Measurements from ENCODE around the gene LRRC32.
"Not testable (repeated sequence)": the region's sequence is repeated elsewhere in the genome, so short reads cannot be mapped to it uniquely, and the experiment has no call there.

Gene LRRC32

DNA sequence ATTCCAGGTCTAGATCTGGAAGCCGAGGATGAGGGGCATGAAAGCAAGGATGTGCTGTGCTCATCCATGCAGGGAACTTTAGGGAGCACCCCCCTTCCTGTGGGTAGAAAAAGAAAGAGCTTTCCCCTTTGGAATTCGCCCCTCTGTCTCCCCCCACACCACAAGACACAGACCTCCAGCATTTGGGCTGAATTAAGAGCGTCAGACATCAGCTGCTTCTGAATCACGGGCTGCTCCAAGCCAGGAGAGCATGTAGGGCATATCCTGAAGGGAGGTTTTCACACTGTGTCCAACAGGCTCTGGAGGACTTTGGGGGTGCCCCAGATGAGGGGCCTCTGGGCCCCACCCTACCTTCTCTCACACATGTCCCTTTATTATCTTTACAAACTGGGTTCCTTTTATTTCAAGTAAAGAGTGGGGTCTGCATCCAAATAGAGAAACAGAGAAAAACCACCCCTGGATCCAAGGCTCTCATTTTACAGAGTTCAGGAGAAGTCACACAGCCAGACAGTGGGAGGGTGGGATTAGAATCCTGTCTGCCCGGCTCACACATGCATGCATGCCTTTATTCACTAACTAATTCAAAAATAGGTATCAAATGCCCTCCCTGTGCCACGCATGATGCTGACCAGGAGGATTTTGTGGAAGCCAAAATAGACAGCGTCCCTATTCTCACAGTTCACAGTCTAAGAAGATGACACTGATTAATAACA lies 52.8 kb downstream of the LRRC32 start:
- H3K9ac ChIP-seq (ENCODE audit: low read depth, low read length), result no peak overlapping the region
- H3K36me3 ChIP-seq (ENCODE audit: control insufficient read depth, insufficient read depth, low read length), result no peaks in the 10 kb centered on the region

DNA sequence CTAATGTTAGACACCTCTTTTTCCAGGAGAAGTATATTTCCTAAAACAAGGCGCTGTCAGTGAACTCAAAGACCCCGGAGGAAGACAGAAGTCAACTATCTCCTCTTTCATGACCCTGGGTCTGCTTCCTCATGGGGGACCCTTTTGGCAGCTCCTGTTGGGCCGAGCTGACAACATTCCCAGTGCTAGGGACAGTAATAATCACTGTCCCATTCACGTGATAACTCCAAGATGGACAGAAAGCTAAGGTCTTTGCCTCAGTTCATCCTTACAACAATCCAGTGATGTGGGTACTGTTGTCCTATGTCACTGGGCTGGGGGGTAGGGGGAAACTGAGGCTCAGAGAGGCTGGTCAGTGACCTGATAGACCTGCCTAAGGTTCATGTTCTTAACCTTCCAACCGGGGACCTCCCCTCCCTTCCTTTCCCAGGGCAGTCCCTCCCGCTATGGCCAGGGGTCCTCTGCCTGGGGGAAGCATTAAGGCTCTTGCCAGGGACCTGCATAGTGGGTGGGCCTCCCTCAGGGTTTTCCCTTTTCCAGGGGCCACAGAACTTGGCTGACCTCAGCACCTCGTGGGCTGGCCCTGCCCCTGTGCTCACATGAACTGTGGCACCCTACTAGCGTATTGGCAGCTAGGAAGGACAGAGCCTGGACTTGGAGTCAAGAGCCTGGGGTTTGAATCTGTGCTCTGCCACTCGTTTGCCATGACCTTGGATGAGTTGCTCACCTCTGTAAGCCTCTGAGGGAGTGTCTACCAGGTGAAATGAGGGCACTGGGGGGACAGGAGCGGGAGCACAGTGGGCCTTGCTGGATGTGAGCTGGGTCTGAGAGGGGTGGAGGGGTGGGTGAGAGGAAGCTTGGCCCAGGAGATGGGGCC lies 53.6 kb downstream of the LRRC32 start:
- Histone ChIP-seq H3K4me3 (ENCODE audit: low read depth, low read length) (no peak overlapping the region), H3K27me3 (ENCODE audit: control insufficient read depth, insufficient read depth, low read length) (no peaks in the 10 kb centered on the region), H3K9me3 (ENCODE audit: control insufficient read depth, insufficient read depth, low read length) (peaks cover 7% of the 10 kb centered on the region; the same call in 1 of the 2 replicates), H3K9ac (ENCODE audit: low read depth, low read length) (no peak overlapping the region), H3K27ac (ENCODE audit: low read depth, low read length) (no peak overlapping the region), H3K4me1 (ENCODE audit: control insufficient read depth, insufficient read depth, low read length) (no peaks in the 10 kb centered on the region), H3K36me3 (ENCODE audit: control insufficient read depth, insufficient read depth, low read length) (no peaks in the 10 kb centered on the region)

More for the DNA sequence above, 52.8 kb downstream of the LRRC32 start:
- no peak overlapping the region for H3K4me3 ChIP-seq (ENCODE audit: low read depth, low read length)
- H3K27ac ChIP-seq (ENCODE audit: low read depth, low read length), result no peak overlapping the region
- H3K9me3 ChIP-seq (ENCODE audit: control insufficient read depth, insufficient read depth, low read length), result peaks cover 7% of the 10 kb centered on the region; the same call in 1 of the 2 replicates
- no peaks in the 10 kb centered on the region for H3K4me1 ChIP-seq (ENCODE audit: control insufficient read depth, insufficient read depth, low read length)
- no peaks in the 10 kb centered on the region for H3K27me3 ChIP-seq (ENCODE audit: control insufficient read depth, insufficient read depth, low read length)

DNA sequence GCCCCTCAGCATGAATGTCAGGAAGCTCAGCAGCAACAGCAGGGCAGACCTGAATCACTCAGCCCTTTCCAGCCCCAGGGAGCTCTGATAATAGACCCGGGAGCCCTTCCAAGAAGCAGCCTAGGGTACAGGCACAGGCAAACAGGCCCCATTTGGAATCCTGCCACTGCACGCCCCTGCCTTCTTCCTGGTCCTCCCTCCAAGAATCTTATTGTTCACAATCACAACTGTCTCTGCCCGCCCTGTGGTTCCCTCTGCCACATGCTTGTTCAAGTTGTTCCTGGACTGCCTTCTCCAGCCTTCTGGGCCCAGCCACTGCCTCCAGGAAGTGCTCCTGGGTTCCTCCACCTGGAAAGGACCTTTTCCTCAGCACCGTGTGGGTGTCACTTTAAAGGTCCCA lies 54.6 kb downstream of the LRRC32 start:
- peaks cover 7% of the 10 kb centered on the region; the same call in 1 of the 2 replicates for H3K9me3 ChIP-seq (ENCODE audit: control insufficient read depth, insufficient read depth, low read length)
- H3K4me3 ChIP-seq (ENCODE audit: low read depth, low read length), result no peak overlapping the region
- no peak overlapping the region for H3K9ac ChIP-seq (ENCODE audit: low read depth, low read length)
- no peaks in the 10 kb centered on the region for H3K27me3 ChIP-seq (ENCODE audit: control insufficient read depth, insufficient read depth, low read length)
- H3K4me1 ChIP-seq (ENCODE audit: control insufficient read depth, insufficient read depth, low read length), result peaks cover 3% of the 10 kb centered on the region; the same call in 1 of the 2 replicates
- no peaks in the 10 kb centered on the region for H3K36me3 ChIP-seq (ENCODE audit: control insufficient read depth, insufficient read depth, low read length)
- no peak overlapping the region for H3K27ac ChIP-seq (ENCODE audit: low read depth, low read length)

DNA sequence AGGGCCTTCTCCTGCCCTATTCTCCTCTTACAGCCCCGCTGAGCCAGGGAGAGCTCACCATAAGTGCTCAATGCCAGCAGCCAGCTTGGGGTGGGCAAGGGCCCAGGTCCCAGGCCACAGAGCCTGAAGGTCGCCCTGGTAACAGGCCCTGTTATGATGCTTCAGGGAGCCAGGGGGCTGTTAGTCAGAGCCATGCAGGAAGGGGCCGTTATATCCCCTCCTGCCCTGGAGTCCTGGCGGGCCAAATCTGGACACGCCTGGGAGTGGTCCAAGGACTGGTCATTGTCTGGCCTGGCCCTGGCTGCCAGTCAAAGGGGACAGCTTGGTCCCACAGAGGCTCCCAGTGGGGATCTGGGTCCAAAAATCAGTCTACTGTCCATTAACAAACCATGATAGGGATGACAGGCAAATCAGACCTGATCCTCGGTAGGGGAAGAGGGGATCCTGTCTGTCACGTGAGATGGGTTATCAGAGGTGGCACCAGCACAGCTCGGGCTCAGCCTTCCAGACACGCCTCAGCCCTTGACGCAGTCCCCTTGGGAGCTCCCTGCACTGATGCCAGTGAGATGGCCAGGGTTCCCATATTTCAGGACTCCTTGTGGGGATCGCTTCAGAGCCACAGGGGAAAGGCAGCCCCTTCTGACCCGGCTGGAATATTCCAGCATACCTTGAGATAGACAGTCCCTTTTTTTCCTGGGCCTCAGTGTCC lies 55.9 kb downstream of the LRRC32 start:
- no peak overlapping the region for H3K27ac ChIP-seq (ENCODE audit: low read depth, low read length)
- H3K9me3 ChIP-seq (ENCODE audit: control insufficient read depth, insufficient read depth, low read length), result peaks cover 7% of the 10 kb centered on the region; the same call in 1 of the 2 replicates
- no peaks in the 10 kb centered on the region for H3K36me3 ChIP-seq (ENCODE audit: control insufficient read depth, insufficient read depth, low read length)
- H3K4me3 ChIP-seq (ENCODE audit: low read depth, low read length), result no peak overlapping the region
- H3K4me1 ChIP-seq (ENCODE audit: control insufficient read depth, insufficient read depth, low read length), result peaks cover 7% of the 10 kb centered on the region; the same call in 1 of the 2 replicates
- H3K27me3 ChIP-seq (ENCODE audit: control insufficient read depth, insufficient read depth, low read length), result no peaks in the 10 kb centered on the region
- H3K9ac ChIP-seq (ENCODE audit: low read depth, low read length), result no peak overlapping the region

DNA sequence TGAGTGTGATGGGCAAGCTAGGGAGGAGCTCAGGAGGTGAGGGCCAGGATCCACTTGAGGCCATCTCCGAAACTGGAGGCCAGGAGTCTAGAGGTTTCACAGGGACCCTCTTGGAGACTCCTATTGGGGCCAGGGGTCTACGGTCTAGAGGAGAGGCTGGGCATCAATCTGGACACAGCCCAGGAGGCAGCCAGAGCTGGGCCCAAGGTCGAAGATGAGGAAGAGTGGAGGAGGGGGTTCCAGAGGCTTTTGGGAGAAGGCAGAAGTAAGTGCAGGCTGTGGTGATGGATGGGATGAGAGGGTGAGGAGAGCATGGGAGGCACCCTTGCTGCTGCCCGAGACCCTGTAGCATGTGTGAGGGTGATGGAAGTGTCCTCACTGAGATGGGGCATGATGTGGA lies 56.6 kb downstream of the LRRC32 start:
- Histone ChIP-seq H3K4me3 (ENCODE audit: low read depth, low read length) (no peak overlapping the region), H3K9ac (ENCODE audit: low read depth, low read length) (no peak overlapping the region), H3K27ac (ENCODE audit: low read depth, low read length) (no peak overlapping the region), H3K4me1 (ENCODE audit: control insufficient read depth, insufficient read depth, low read length) (peaks cover 7% of the 10 kb centered on the region; the same call in 1 of the 2 replicates), H3K27me3 (ENCODE audit: control insufficient read depth, insufficient read depth, low read length) (no peaks in the 10 kb centered on the region), H3K36me3 (ENCODE audit: control insufficient read depth, insufficient read depth, low read length) (no peaks in the 10 kb centered on the region), H3K9me3 (ENCODE audit: control insufficient read depth, insufficient read depth, low read length) (peaks cover 7% of the 10 kb centered on the region; the same call in 1 of the 2 replicates)

DNA sequence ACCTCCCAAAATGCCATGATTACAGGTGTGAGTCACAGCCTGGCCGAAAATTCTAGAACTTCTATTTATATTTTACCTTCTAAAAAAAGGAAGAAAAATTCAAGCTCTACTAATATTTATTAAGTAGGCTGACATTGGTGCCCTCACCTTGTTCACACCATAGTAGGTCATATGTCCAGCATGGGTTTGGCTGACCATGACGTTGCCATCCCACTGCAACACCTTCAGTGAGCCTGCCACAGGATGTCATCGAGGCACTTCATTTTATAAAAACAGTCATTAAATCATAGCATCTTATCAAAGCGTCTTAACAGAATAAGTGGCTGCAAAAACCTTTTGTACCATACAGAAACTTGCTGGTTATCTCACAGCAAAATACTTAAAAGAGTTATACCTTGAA lies 58.3 kb downstream of the LRRC32 start:
- Histone ChIP-seq H3K27ac (ENCODE audit: low read depth, low read length) (no peak overlapping the region), H3K4me3 (ENCODE audit: low read depth, low read length) (no peak overlapping the region), H3K27me3 (ENCODE audit: control insufficient read depth, insufficient read depth, low read length) (no peaks in the 10 kb centered on the region), H3K36me3 (ENCODE audit: control insufficient read depth, insufficient read depth, low read length) (no peaks in the 10 kb centered on the region), H3K9me3 (ENCODE audit: control insufficient read depth, insufficient read depth, low read length) (no peaks in the 10 kb centered on the region), H3K9ac (ENCODE audit: low read depth, low read length) (no peak overlapping the region), H3K4me1 (ENCODE audit: control insufficient read depth, insufficient read depth, low read length) (peaks cover 7% of the 10 kb centered on the region; the same call in 1 of the 2 replicates)

DNA sequence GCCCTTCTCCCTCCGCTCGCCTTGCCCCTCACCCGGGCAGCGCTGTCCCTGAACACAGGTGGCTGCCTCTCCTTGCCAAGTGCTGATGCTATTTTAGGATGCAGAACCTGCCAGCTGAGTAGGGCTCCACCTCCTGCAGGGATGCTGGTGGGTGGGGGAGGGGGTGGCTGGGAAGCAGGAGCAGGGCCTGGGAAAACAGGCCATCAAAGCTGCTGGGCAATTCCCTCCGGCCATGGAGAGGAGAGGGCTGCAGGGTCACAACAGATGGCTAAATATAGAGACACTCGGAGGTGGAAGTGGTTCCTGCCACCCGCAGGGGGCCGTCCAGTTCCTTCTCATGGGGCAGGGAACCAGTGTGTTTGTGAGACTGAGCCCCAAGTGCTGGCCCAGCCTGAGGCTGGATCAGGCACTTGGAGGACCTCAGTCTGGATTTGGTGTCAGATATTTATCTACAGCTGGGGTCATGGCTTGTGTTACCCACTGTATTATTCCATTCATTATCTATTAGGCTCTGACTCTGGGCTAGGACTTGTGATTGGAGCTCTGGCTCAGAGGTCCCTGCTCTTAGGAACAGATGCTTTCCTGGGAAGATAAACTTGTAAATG lies 59.6 kb downstream of the LRRC32 start:
- H3K27me3 ChIP-seq (ENCODE audit: control insufficient read depth, insufficient read depth, low read length), result no peaks in the 10 kb centered on the region
- no peaks in the 10 kb centered on the region for H3K9me3 ChIP-seq (ENCODE audit: control insufficient read depth, insufficient read depth, low read length)
- H3K4me1 ChIP-seq (ENCODE audit: control insufficient read depth, insufficient read depth, low read length), result peaks cover 7% of the 10 kb centered on the region; the same call in 1 of the 2 replicates
- H3K36me3 ChIP-seq (ENCODE audit: control insufficient read depth, insufficient read depth, low read length), result no peaks in the 10 kb centered on the region
- no peak overlapping the region for H3K27ac ChIP-seq (ENCODE audit: low read depth, low read length)
- H3K9ac ChIP-seq (ENCODE audit: low read depth, low read length), result no peak overlapping the region
- H3K4me3 ChIP-seq (ENCODE audit: low read depth, low read length), result no peak overlapping the region

DNA sequence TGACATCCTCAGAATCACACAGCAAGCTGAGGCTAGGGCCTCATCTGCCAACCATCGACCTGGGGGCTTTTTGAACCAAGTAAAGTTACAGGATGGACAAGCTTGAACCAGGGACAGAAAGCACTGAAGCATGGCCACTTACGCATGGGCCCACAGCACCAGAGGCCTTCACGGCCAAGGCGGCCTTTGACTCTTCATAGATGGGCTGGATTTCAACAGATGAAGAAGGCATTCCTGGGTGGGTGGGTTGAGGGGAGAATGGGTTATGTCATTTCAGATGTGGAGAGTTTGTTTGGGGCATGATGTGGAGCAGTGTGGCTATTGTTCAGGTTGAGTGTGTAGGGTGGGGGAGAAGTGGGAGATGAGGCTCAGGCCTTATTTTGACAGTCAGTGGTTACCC lies 60.2 kb downstream of the LRRC32 start:
- peaks cover 7% of the 10 kb centered on the region; the same call in 1 of the 2 replicates for H3K4me1 ChIP-seq (ENCODE audit: control insufficient read depth, insufficient read depth, low read length)
- no peak overlapping the region for H3K4me3 ChIP-seq (ENCODE audit: low read depth, low read length)

DNA sequence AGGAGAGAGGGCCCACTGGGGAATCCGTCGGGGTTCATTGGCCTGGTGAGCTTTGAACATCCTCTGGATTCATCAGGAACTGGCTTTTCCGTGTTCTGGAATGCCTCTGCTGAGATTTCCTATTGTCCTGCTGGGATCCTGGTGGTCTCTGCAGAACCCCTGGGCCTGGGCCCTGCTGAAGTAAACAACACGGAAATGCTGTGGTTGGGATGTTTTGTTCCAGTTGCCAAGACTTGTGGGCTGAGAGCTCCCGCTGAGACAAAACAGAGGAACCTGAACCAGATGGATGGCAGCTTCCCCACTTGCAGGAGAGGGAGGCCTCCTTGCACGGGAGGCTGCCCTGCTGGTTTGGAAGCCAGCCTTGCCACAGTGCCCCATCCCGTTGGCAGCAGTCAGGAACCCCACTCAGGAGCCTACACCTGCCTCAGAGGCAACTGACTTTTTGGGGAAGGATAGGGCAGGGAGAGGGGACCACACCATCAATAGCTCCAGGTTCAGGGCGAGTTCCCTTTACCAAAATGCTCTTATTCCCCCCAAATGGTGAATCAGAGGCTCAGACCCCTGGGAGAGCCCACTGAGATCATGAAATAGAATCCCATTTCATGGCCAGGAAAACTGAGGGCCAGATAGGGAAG lies 60.7 kb downstream of the LRRC32 start:
- Histone ChIP-seq H3K4me3 (ENCODE audit: low read depth, low read length) (no peak overlapping the region), H3K9me3 (ENCODE audit: control insufficient read depth, insufficient read depth, low read length) (no peaks in the 10 kb centered on the region), H3K4me1 (ENCODE audit: control insufficient read depth, insufficient read depth, low read length) (peaks cover 7% of the 10 kb centered on the region; the same call in 1 of the 2 replicates), H3K27me3 (ENCODE audit: control insufficient read depth, insufficient read depth, low read length) (no peaks in the 10 kb centered on the region), H3K9ac (ENCODE audit: low read depth, low read length) (no peak overlapping the region), H3K27ac (ENCODE audit: low read depth, low read length) (peak overlapping the region; percentile 59), H3K36me3 (ENCODE audit: control insufficient read depth, insufficient read depth, low read length) (no peaks in the 10 kb centered on the region)

More for the DNA sequence above, 60.2 kb downstream of the LRRC32 start:
- no peaks in the 10 kb centered on the region for H3K36me3 ChIP-seq (ENCODE audit: control insufficient read depth, insufficient read depth, low read length)
- no peak overlapping the region for H3K9ac ChIP-seq (ENCODE audit: low read depth, low read length)
- H3K27ac ChIP-seq (ENCODE audit: low read depth, low read length), result peak overlapping the region; percentile 59
- H3K9me3 ChIP-seq (ENCODE audit: control insufficient read depth, insufficient read depth, low read length), result no peaks in the 10 kb centered on the region
- no peaks in the 10 kb centered on the region for H3K27me3 ChIP-seq (ENCODE audit: control insufficient read depth, insufficient read depth, low read length)

DNA sequence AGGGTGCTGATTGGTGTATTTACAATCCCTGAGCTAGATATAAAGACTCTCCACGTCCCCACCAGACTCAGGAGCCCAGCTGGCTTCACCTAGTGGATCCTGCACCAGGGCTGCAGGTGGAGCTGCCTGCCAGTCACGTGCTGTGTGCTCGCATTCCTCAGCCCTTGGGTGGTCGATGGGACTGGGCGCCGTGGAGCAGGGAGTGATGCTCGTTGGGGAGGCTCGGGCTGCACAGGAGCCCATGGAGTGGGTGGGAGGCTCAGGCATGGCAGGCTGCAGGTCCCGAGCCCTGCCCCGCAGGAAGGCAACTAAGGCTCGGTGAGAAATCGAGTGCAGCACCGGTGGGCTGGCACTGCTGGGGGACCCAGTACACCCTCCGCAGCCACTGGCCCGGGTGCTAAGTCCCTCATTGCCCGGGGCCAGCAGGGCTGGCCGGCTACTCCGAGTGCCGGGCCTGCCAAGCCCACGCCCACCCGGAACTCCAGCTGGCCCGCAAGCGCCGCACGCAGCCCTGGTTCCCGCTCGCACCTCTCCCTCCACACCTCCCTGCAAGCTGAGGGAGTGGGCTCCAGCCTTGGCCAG lies 61.6 kb downstream of the LRRC32 start:
- H3K4me1 ChIP-seq (ENCODE audit: control insufficient read depth, insufficient read depth, low read length); H3K4me3 ChIP-seq (ENCODE audit: low read depth, low read length); H3K9ac ChIP-seq (ENCODE audit: low read depth, low read length); H3K27me3 ChIP-seq (ENCODE audit: control insufficient read depth, insufficient read depth, low read length); H3K9me3 ChIP-seq (ENCODE audit: control insufficient read depth, insufficient read depth, low read length); H3K27ac ChIP-seq (ENCODE audit: low read depth, low read length); H3K36me3 ChIP-seq (ENCODE audit: control insufficient read depth, insufficient read depth, low read length): not testable (repeated sequence)

Data from HUES48 (cell line).